HG02840 (cell line): Measurements from ENCODE around the gene MFN2.
"Not testable (repeated sequence)": the region's sequence is repeated elsewhere in the genome, so short reads cannot be mapped to it uniquely, and the experiment has no call there.

Experiments
- ATAC-seq: cut with Tn5 transposase; IDR thresholded peaks from one replicate; pipeline ENCODE4 v1.9.1; 2021; ENCODE audit warnings: mild to moderate bottlenecking, moderate library complexity, moderate number of reproducible peaks; ENCODE audit not compliant: unreplicated experiment, low FRiP score

MFN2 gene

GRCh38 chr1:11979851-11980675 lies at the start of gene MFN2:
Gene MFN2 (plus strand): TSS chr1:11980444. CDS start chr1:11989169, 8,725 bp downstream.
- peak; percentile 89 for ATAC-seq

GRCh38 chr1:11930571-11931445 lies 49.4 kb upstream of the MFN2 start:
- ATAC-seq = no peak

- no peak for ATAC-seq
Measured at GRCh38 chr1:11931845-11932244, 48.4 kb upstream of the MFN2 start.

GRCh38 chr1:11934302-11935056 lies 45.8 kb upstream of the MFN2 start, which contains the start of gene PLOD1:
Gene PLOD1 (plus strand): TSS chr1:11934717. CDS start chr1:11934780, 63 bp downstream.
- peak; percentile 86 for ATAC-seq

- no peak for ATAC-seq
Measured at GRCh38 chr1:11935057-11935412, 45.2 kb upstream of the MFN2 start.

DNA sequence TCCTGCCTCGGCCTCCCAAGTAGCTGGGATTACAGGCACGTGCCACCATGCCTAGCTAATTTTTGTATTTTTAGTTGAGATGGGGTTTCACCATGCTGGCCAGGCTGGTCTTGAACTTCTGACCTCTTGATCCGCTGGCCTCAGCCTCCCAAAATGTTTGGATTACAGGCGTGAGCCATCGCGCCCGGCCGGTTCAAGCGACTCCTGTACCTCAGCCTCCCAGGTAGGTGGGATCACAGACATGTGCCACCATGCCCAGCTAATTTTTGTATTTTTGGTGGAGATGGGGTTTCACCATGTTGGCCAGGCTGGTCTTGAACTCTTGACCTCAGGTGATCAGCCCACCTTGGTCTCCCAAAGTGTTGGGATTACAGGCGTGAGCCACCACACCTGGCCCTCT lies 44.5 kb upstream of the MFN2 start:
- ATAC-seq = not testable (repeated sequence)

- ATAC-seq = no peak
Measured at GRCh38 chr1:11938722-11939526, 41.3 kb upstream of the MFN2 start.

GRCh38 chr1:11939794-11940193 lies 40.5 kb upstream of the MFN2 start:
- ATAC-seq = not testable (repeated sequence)

- no peak for ATAC-seq
Measured at GRCh38 chr1:11940260-11940921, 39.9 kb upstream of the MFN2 start.

DNA sequence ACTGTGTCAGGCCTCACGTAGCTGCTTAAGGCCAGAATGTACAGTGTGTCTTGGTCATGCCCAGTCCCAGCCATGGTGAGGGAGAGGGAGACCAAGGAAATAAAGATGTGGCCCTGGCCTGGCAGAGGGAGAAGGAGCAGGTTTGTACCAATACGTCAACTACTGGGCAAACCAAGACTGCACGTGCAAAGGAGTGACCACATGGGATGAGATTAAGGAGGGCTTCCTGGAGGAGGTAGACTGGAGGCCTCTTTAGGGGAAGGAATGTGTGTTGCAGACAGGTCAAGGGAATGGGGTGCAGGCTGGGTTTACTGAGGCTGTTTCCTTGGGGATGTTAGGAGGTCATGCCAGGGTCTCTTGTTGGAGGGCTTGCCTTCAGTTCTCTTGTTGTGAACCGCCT lies 38.0 kb upstream of the MFN2 start:
- ATAC-seq = no peak

GRCh38 chr1:11943619-11944018 lies 36.6 kb upstream of the MFN2 start:
- ATAC-seq = no peak

GRCh38 chr1:11944358-11944931 lies 35.8 kb upstream of the MFN2 start:
- ATAC-seq = no peak

GRCh38 chr1:11946647-11947046 lies 33.6 kb upstream of the MFN2 start:
- no peak for ATAC-seq

DNA sequence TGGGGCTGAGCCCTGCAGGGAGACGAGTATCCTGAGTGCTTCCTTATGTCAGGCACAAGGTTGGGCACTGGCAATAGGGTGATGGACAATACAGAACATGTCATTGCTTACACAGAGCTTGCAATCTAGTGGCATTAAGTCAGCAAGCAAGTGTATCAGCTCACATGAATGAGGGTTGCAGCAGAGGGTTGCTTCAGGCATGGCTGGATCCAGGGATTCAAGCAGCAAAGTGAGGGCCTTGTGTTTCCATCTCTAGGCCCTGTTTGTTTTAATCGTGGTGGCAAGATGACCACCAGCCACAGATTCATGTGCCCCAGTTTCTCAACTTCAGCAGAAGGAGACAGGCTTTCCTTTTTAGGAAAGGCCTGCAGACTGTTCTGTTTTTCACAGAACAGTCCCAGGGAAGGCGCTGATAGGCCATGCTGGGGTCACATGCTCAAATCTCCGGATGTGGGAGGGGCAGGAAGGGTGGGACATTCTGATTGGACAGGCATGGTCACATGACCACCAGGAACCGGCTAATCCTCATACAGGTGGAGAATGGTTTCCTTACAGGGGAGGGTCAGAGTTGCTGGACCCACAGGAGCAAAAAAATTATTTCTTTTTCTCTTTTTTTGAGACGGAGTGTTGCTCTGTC lies 31.3 kb upstream of the MFN2 start:
- no peak for ATAC-seq

DNA sequence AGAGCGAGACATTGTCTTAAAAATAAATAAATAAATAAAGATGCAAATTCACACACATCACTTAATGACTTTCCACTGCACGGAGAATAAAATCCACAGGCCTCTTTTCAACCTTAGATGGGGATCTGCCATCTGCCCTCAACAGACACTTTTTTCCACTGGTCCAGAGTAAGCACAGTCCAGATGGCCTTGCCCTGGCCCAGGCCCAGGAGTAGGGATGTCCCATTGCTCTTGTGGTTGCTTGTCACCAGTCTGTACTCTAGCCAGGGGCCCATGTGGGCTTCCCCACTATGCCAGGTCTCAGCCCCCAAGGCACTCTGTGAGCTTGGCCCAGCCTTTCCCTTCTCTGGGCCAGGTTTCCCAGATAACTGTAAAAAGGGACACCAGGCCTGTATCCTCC lies 28.3 kb upstream of the MFN2 start:
- ATAC-seq = no peak

GRCh38 chr1:11952455-11953109 lies 27.7 kb upstream of the MFN2 start:
- no peak for ATAC-seq

- ATAC-seq = no peak
Measured at GRCh38 chr1:11955221-11955620, 25.0 kb upstream of the MFN2 start.

GRCh38 chr1:11957398-11957797 lies 22.8 kb upstream of the MFN2 start:
- no peak for ATAC-seq
